NCI-H748 (cell line): ENCODE results near the gene CDKAL1.
"Not testable (repeated sequence)": the region's sequence is repeated elsewhere in the genome, so short reads cannot be mapped to it uniquely, and the experiment has no call there.

Source experiments
- DNase-seq: peaks from one replicate; lab custom pipeline; 2025; ENCODE audit not compliant: unreplicated experiment; lab: John Stamatoyannopoulos, UW

Gene CDKAL1

DNA sequence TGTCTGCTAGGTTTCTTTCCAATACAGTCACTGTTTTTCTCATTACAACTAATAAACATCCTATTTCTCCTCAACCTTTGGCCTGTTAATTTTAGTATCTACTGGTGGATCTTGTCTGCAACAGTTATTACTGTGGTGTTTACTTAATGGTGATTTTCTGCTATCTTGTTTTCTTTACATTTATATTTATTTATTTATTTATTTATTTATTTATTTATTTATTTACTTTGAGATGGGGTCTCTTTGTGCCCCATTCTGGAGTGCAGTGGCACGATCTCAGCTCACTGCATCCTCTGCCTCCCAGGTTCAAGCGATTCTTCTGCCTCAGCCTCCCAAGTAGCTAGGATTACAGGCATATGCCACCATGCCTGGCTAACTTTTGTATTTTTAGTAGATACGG lies 15.1 kb downstream of the CDKAL1 start:
- not testable (repeated sequence) for DNase-seq

DNA sequence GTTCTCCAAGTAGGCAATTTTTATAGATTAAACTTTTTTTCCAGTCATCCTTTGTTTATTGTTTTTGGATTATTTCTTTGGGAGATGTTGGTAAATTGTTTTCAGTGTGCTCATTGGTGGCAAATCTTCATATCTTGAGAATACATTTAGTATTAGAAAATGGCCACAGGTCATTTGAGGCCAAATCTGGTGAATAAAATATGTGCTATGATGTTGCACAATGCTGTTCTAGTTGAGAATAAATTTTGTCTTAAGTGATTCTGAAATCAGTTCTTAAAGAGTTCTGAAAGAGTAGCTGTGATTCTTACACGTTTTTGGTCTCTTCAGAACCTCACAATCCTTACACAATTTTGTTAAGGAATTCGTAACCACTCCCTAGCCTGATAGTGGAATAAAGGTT lies 20.1 kb downstream of the CDKAL1 start:
- DNase-seq, result no peak

DNA sequence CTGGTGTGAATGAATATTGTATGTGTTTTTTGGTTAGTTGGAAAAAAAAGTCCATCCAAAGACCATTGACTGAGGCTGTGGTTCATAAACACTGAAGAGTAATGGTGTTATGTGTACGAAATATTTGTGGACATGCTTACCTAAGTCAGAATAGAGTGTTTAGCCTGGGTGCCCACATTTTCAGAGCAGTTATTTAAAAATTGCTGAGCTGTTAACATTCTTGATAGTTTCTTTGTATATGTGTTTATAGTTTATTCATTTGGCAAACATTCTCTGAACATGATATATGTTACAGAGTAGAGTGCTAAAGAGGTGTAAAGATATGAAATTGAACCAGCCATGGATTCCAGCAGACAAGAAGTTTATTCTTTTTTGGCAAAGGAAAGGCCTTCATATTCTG lies 20.6 kb downstream of the CDKAL1 start:
- DNase-seq, result no peak

DNA sequence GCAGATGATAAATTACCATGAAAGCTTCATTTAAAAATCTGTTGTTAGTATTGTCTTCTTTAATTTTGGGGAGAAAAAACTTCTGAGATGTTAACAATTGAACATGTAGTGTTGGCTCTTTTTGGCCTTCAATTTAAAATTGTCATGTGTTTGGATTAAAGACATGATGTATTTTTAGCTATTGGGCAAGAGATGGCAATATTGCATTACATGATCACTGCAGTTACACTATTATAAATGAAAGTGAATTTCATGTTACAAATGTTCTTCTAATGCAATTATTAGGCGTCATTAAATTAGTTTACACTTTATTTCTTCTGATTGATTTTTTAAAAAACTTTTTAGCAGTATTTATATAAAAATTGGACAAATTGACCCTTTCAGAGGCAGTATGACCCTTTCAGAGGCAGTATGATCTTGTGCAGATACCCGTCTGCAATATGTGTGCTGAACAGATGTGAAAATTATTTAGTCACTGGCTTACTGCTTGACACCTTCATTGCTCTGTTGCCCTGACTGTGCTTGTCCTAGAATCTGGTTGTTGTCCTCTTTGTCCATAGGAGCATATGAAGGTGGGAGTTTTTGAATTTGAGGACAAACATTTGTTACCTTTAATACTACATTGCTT lies 25.8 kb downstream of the CDKAL1 start:
- peak; percentile 61 for DNase-seq

DNA sequence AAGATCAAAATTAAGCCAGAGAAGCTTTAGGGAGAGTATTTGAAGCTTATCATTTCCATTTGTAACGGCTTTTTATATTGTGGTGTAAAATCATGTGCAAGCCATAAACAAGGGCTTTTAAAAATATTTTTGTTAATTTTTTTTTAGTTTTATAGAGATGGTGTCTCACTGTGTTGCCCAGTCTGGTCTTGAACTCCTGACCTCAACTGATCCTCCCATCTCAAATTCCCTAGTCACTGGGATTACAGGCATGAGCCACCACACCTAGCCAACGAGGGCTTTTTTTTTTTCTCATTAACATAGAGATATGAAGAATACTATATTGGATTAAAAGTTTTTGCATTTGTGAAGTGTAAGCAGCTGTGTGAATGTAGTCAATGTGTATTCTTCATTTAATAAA lies 29.1 kb downstream of the CDKAL1 start:
- no peak for DNase-seq

DNA sequence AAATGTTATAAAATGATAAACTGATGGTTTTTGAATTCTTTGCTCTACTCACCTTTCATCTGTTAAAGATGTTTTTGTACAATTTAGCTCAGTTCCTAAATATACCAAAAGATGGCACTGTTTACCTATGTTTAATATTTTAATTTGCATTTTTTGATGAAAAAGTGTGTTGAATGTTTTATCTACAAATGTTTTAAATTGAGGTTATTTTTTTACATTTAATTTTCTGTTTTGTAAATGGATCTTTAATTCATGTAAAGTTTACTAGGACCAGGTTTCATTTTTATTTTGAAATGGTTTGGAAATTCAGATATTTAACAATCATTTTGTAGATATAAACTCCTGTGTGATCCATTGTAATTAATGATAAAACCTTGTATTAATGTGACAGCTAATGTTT lies 30.0 kb downstream of the CDKAL1 start:
- DNase-seq, result peak; percentile 56

DNA sequence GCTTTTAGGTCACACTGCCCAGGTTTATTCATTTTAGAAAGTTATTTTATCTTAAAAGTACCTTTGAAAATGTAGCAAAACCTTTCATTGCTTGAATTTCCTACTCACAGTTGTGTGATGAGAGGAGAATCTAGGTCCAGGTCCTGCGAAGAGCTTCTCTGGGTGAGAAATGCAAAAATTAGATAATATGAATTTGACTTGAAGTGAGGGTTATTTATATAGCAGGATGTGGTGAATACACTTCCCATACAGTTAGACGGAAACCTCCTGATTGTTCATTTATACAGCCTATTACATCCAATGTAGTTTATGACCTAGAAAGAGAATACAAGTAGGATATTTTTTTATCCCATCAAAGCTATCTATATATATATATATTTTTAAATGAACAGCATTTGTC lies 30.5 kb downstream of the CDKAL1 start:
- peak; percentile 77 for DNase-seq

DNA sequence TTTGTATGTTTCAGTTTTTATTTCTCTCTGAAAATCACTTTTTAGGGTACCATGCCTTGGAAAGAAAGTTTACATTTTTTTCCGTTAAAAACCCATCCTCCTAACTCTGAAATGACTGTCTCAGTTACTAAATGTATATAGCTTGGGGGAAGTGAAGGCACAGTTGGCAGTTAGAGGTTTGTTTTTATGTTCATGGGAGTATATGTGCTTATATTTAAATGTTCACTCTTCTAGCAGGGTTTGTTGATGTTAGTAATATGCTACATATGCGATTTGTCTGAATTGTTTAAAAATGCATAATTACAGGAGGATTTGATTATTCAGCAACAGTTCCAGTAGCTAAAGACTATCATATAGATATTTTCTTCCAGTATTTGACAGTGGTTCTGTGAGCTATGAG lies 31.1 kb downstream of the CDKAL1 start:
- DNase-seq, result no peak

DNA sequence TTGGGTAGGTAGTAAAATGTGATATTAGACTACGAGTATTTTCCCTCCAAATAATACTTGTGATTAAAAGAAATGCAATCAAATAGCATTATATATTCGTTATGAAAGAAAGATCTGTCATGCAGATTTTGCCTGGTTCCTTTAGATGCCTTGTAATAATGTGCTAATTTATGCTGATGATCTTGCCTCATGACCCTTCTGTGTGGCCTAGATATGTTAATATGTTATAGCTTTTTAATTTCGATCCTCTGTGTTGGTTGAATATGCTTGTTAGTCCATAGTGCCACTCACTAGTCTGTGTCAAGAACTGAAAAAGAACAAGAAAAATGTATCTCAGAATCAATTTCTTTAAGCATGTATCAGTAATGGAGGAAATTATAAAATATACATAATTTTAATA lies 31.9 kb downstream of the CDKAL1 start:
- DNase-seq, result peak; percentile 46

DNA sequence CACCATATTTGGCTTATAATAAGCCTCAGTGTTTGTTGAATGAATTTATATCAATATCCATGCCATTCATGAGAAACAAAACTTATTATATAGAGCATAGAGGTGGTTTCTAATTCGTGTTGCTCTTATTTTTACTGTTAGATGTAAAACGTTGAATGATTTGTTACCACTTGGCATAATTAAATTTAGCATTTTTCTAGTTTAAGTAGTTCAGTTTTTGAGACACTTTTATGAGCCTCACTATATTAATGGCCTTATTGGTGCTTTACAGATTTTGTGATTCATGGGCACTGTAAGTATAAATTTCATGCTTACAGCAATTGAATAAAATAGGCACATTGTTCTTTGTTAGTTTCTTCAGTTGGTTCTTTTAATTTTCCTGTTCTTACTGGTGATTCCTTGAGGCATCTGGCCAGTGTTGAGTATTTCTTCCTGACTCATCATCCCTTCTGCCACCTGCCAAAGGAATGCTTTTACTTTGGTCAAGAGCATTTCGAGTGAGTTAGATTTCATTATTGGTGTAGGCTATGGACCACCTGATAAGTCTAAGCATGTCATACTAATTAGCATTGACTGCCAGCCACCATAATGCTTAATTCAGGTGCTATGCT lies 34.8 kb downstream of the CDKAL1 start:
- no peak for DNase-seq

DNA sequence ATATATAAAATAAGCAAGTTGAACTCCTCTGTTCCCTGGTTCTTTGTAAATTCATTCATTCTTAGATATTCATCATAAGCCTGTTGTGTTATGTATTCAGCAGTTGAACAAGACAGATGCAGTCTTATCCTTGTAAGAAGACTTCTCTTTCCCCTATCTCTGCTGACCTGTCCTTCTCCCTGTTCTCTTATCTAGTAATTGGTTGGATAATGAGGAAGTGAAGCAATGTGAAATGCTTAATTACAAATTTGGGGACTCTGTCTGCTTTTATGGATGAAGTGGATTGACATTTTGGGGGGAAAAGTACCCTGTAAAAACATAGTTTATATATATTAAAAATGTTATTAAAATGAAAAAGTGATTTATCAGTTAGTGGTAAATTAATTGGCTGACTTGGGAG lies 37.0 kb downstream of the CDKAL1 start:
- no peak for DNase-seq

DNA sequence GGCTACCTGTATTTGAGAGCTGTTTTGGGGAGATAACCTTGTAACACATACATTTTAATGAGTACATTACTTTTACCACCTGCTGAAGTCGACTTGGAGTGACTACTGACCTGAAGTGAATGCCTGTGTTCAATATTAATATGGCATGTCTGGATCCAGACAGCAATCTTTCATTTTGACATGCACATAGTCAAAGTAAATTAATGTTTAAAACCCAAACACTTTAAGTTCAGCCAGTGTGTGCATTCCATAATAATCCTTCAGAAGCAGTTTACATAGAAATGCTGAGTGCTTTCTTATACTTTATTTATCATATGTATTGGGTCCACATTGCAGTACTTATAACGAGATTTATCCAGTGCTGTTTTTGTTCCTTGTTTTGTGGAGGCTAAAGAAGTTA lies 38.0 kb downstream of the CDKAL1 start:
- DNase-seq, result peak; percentile 68

DNA sequence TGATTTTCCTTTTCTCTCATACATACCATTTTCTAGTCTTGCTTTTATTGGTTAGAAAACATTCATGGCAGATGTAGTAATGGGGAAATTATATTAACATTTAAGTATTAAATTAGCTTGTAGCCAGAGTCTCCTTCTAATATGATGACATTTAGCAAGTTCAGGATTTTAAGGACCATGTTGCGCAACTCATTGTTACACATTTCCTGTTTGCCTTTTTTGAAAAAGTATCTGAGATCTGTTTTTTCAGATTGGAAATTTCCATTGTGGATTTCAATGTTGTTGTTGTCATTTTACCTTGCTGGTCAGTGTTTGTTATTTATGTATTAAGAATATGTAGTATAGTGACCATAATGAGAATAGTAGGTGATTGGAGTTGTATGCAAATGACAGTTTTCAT lies 38.7 kb downstream of the CDKAL1 start:
- peak; percentile 55 for DNase-seq

DNA sequence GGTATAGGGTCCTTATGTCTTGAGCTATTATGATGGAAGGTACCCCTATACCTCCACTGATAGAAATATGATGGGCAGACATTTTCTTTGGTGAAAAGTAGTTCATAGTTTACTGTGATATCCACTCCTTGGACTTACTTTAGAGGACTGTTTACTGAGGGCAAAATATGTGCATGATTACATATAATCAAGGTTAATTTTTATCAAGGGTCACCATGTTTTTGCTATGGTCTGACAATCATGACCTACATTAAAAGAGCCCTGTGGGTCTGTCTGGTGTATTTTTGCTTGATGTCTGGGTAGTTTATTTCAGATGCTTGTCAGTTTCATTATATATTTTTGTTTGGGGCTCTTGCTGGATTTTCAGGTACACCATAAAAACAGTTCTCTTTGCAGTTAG lies 40.1 kb downstream of the CDKAL1 start:
- peak; percentile 35 for DNase-seq

DNA sequence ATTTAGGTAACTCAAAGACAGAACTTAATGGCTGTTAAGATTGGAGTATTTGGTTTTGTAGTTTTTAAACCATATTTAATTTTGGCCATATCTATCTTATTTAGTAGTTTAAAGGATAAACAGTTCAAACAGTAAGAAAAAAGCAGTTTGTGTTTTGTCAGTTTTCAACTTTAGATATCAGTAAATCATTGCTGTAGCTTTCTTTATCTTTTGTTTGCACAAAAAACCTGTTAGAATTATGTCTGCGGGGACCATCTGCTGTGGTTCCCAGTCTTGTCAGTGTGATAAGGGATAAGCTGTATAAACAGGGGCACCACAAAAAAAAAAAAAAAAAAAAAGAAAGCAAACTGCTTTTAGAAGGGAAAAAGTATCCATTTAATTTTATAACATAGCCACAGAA lies 40.9 kb downstream of the CDKAL1 start:
- DNase-seq, result peak; percentile 91

DNA sequence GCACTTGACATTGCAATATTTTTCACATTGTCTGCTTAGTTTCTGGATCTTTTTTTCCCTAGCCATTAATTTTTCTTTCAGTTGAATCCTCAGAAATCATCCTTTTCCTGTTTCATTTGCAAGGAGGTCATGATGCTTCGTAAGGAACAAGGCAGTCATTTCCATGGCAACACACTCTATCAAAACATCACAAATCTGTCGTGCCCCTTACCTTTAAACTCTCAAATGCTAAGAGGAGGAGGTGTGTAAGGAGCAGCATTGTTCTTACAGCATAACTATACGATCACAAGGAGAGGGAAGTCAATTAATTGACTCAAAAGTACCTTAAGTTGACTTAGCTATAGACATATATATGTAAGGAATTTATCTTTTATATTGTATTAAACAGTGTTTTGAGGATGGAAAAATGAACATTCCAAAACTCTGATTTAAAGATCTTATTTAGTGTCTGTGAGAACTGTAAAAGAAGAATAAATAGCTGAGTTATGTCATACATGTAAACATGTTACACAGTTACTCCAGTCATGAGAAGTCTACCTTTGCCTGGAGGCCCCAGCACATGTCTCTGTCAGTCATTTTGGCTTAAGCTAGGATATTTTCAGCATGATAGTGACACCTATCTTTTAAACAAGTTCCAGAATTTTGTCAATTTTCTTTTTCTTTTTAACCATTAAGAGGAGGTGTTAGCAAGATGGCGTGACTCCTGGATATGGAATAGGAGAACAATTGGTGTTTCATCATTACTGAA lies 41.6 kb downstream of the CDKAL1 start:
- DNase-seq, result peak; percentile 90

DNA sequence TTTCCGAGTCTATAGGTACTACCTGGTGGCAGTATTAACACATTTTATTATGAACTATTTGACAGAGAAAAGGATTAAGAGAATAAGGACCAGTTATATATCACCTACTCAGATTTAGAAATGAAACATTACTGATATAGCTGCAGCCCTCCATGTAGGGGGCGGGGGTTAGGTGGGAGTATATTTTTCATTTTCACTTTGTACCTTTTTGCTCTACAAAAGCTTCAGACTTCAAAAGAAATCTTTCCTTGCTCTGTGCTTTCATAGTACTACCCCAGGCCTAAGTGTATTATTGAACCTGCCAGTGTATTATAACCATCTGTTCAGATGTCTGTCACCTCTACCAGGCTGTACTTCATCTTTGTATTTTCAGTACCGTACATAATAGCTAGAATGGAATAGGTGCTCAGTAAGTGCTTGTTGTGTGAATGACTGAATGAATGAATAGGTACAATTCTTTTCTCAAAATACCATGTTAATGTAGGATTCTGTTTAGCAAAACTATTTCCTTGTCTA lies 43.0 kb downstream of the CDKAL1 start:
- DNase-seq, result peak; percentile 81

DNA sequence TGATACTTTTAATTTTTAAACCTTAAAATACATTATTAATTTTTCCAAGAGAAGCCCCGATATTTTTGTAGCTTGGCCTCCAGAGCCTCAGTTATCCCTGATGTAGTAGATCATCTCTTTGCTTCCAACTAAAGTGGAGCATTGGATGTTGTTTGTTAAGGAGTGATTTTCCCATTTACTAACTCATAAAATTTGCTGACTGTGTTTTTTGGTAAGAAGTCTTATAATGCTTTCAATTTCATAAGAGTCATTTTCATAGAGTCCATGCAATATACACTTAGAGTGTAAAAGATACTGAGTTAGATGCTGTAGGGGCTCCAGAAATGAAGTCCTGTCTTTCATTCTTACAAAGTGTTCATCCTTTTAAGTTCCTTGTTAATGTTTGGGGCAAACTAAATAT lies 46.8 kb downstream of the CDKAL1 start:
- no peak for DNase-seq

DNA sequence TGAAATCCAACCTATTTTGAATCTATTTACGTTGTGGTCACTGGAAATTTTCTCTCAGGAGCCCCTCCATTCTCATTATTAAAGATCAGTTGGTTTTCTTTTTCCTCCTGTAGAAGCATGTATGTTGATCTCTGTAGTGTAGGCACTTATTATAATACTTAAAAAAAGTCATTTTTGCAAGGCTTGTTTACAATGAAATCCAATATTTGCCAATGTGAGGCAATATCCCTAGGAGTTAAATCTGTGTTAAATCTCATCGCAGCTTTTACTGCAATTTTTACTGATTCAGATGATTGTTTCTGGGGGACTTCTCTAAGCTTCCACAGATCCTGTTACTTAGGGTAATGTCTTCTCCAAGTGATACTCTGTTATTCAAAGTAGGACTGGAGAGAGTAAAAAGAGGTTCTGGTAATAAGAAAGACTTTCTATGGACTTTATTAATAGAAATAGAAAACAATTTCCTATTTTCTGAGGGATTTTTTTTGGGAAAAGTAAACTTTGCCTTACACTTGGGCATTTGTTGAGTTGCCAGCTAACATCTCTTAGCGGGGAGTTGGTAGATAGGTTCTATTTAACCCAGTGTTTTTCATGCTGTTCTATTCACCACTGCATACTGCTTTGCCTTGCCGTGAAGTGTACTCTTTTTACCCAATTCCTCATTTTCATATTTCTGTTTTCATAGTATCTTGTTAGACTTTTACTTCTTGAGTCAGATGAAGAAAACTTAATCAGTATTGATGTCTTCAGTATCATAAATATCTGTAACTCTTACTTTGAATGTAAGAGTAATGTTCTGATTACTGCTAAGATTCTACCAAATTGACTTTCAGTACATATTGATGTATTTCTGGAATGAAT lies 48.6 kb downstream of the CDKAL1 start:
- DNase-seq, result peak; percentile 72

DNA sequence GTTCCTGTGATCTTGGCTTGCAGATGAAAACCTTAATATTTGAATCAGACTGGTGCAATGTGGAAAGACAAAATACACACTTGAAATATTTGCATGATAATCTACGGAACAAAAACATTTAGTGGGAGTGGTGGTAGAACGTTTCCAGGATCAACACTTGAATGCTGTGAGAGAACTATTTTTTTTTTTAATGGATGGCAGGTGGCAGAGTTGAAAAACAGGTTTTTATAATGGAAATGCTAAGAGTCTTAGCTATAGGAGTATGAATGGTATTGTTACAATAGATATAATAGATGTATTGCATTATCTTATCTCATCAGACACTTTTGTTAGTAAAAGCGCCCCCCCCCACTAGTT lies 49.2 kb downstream of the CDKAL1 start:
- peak; percentile 99 for DNase-seq

DNA sequence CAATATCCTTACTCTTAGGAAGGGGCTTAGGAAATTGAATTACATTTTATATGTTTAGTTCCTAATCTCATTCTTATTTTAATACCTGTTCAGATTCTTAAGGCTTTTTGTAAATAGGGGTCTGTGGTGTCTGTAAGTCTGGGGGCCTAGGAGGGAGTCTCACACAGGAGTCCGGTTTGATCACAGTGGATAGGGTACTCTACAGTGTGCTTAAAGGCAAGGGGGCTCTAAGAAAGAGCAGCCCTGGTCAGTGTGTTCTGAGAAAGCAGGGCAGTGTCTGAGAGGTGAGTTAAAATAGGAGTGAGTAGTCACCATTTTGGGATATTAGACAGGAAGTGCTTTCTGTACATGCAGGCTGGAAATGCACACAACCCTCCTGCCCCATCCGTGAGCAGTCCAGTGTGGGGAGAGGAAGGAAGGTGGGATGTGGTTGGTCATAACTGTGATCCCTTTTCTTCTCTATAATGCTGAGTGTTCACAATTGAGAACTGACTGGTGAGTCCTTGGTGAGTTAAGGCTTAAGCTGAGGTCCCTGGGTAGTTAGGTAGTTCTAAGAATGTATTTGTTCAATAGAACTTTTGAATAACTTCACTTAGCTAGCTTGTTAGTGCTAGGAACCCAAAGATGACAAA lies 50.0 kb downstream of the CDKAL1 start:
- DNase-seq, result peak; percentile 77
